ENCODE results near the gene DGUOK. TPM values are rescaled to one million over a fixed set of nuclear protein-coding genes. Genes with fewer than 3 reads are reported as not detected.
A peak's percentile ranks its signal among the peaks of the same experiment; 100 is the strongest.

Gene DGUOK
- total RNA-seq, 1 donor from 2014 or later, result 98.0 TPM

- intact Hi-C loops (cut with micrococcal nuclease), result loop anchor here (5.0 kb wide), 1 partner anchor 118 kb away; no protein-coding TSS in a partner anchor
- H3K9me3 Mint-ChIP-seq, result no peaks in the 10 kb centered on the region
- H3K4me1 Mint-ChIP-seq (ENCODE audit: low read depth), result peaks cover 66% of the 10 kb centered on the region
- peaks cover 10% of the 10 kb centered on the region for H3K36me3 Mint-ChIP-seq (ENCODE audit: low read depth)
- H3K4me3 Mint-ChIP-seq, result peak overlapping the region; percentile 64
- peaks cover 2% of the 10 kb centered on the region for H3K27me3 Mint-ChIP-seq (ENCODE audit: insufficient read depth)
- no peak overlapping the region for H3K27ac Mint-ChIP-seq
- no peak for DNase-seq (ENCODE audit: low spot score)
These were observed 77.8 kb downstream of the DGUOK start for GRCh38 chr2:74004212-74005182.

DNA sequence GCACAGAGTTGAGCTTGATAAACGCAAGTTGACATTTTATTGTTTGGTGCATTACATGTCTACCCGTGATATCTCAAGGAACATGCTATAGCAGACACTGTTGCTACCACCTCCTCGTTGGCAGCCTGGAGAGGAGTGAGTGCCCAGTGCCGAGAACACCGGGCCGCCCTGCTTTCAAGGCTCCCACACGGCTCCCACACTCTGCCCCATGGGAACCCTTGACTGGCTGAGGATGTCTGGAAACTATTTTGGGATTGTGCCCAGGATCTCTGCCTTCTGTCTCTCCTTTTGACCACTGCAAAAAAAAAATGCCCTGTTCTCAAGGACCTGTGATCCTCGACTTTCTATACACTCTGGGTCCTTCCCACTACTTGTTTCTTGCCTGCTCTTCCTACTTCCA, 79.1 kb downstream of the DGUOK start:
- DNase-seq (ENCODE audit: low spot score), result no peak
- Mint-ChIP-seq H3K36me3 (ENCODE audit: low read depth) (peaks cover 12% of the 10 kb centered on the region), H3K9me3 (no peaks in the 10 kb centered on the region), H3K27ac (no peak overlapping the region), H3K4me1 (ENCODE audit: low read depth) (peaks cover 56% of the 10 kb centered on the region), H3K27me3 (ENCODE audit: insufficient read depth) (peaks cover 2% of the 10 kb centered on the region), H3K4me3 (no peak overlapping the region)
- intact Hi-C loops (cut with micrococcal nuclease), result no loop called here

DNA sequence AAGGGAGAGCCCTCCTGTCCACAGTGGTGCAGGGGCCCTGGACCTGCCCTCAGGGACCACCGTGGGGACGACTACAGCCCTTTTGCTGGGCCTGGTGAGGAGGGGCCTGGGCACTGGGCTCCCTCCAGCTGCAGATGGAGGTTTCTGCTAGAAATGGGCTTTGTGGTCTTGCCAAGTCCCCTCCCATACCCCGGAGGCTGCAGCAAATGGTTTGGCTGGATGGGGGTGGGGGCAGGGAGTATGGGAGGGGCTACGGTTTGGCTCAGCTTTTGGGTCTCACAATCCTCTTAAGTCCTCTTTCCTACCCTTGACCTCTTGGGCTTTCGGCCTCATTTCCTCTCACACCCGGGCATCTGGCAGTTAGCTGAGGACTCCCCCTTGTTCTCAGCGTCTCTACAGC, 79.8 kb downstream of the DGUOK start:
- intact Hi-C loops (cut with micrococcal nuclease), result no loop called here
- no peak overlapping the region for H3K4me3 Mint-ChIP-seq
- DNase-seq (ENCODE audit: low spot score), result no peak
- peaks cover 12% of the 10 kb centered on the region for H3K36me3 Mint-ChIP-seq (ENCODE audit: low read depth)
- no peaks in the 10 kb centered on the region for H3K9me3 Mint-ChIP-seq
- H3K27me3 Mint-ChIP-seq (ENCODE audit: insufficient read depth), result no peaks in the 10 kb centered on the region
- no peak overlapping the region for H3K27ac Mint-ChIP-seq
- H3K4me1 Mint-ChIP-seq (ENCODE audit: low read depth), result peaks cover 49% of the 10 kb centered on the region

- H3K4me1 Mint-ChIP-seq (ENCODE audit: low read depth), result peaks cover 43% of the 10 kb centered on the region
- DNase-seq (ENCODE audit: low spot score), result no peak
- H3K9me3 Mint-ChIP-seq, result no peaks in the 10 kb centered on the region
- intact Hi-C loops (cut with micrococcal nuclease), result no loop called here
- no peak overlapping the region for H3K4me3 Mint-ChIP-seq
- no peak overlapping the region for H3K27ac Mint-ChIP-seq
- H3K36me3 Mint-ChIP-seq (ENCODE audit: low read depth), result peaks cover 12% of the 10 kb centered on the region
- no peaks in the 10 kb centered on the region for H3K27me3 Mint-ChIP-seq (ENCODE audit: insufficient read depth)
These were observed 80.4 kb downstream of the DGUOK start for GRCh38 chr2:74007121-74007520.

GRCh38 chr2:74007711-74008110, 81.0 kb downstream of the DGUOK start:
- Mint-ChIP-seq H3K27ac (no peak overlapping the region), H3K27me3 (ENCODE audit: insufficient read depth) (no peaks in the 10 kb centered on the region), H3K9me3 (no peaks in the 10 kb centered on the region), H3K4me1 (ENCODE audit: low read depth) (peaks cover 43% of the 10 kb centered on the region), H3K36me3 (ENCODE audit: low read depth) (peaks cover 12% of the 10 kb centered on the region), H3K4me3 (no peak overlapping the region)
- intact Hi-C loops (cut with micrococcal nuclease), result no loop called here
- DNase-seq (ENCODE audit: low spot score), result no peak

Other genes with a start within 250 kb of the DGUOK start
- 41.5 and 42.7 TPM in 2 replicates for gene TPRKB, start 189.5 kb upstream of the DGUOK start, total RNA-seq
- 42.1 and 42.4 TPM in 2 replicates for gene DUSP11, start 146.8 kb upstream of the DGUOK start, total RNA-seq
- gene C2orf78, start 142.7 kb upstream of the DGUOK start, total RNA-seq, result not detected in 2 replicates
- 50.8 and 56.0 TPM in 2 replicates for gene STAMBP, start 97.9 kb upstream of the DGUOK start, total RNA-seq
- gene ACTG2, start 33.9 kb upstream of the DGUOK start, total RNA-seq, result 0.22 and 0.26 TPM in 2 replicates
- gene TET3, start 58.0 kb downstream of the DGUOK start, total RNA-seq, result 19.2 and 20.5 TPM in 2 replicates
- 94.2 and 98.2 TPM in 2 replicates for gene BOLA3, start 221.0 kb downstream of the DGUOK start, total RNA-seq